Measurements from ENCODE around the gene TMCO6.

TMCO6 gene

GRCh38 chr5:140594169-140594568, 45.1 kb upstream of the TMCO6 start:
- H3F3A ChIP-seq (ENCODE audit: control insufficient read depth, insufficient read depth), result no peaks in the 10 kb centered on the region
- no peak for TF ChIP-seq CTCF (IDR thresholded peaks at IDR 0.05; ENCODE audit: low read depth, low read length, poor library complexity, severe bottlenecking)
- TF ChIP-seq EZH2phosphoT487 (IDR thresholded peaks at IDR 0.05; ENCODE audit: borderline replicate concordance, low read length), result no peak
- H3K4me3 ChIP-seq (ENCODE audit: low read length), result no peak overlapping the region

GRCh38 chr5:140595538-140596300, 43.5 kb upstream of the TMCO6 start:
- Histone ChIP-seq H3K4me2 (ENCODE audit: low read length) (no peak overlapping the region), H3K4me1 (ENCODE audit: control insufficient read depth, low read length) (no peaks in the 10 kb centered on the region), H3F3A (ENCODE audit: control insufficient read depth, insufficient read depth) (no peaks in the 10 kb centered on the region)

More at GRCh38 chr5:140594169-140594568, 45.1 kb upstream of the TMCO6 start:
- Histone ChIP-seq H3K79me2 (ENCODE audit: control insufficient read depth, low read length) (no peaks in the 10 kb centered on the region), H3K9me2 (replicated peaks; ENCODE audit: control insufficient read depth, low read length) (no peaks in the 10 kb centered on the region), H3K27ac (ENCODE audit: low read depth, low read length) (no peak overlapping the region), H3K4me1 (ENCODE audit: control insufficient read depth, low read length) (no peaks in the 10 kb centered on the region), H3K36me3 (ENCODE audit: control insufficient read depth, low read length) (no peaks in the 10 kb centered on the region), H3K27me3 (ENCODE audit: control insufficient read depth, low read length) (peaks cover 15% of the 10 kb centered on the region), H4K20me1 (ENCODE audit: control insufficient read depth, insufficient read depth, low read depth, low read length) (no peaks in the 10 kb centered on the region), H3K4me2 (ENCODE audit: low read length) (no peak overlapping the region), H3K9me3 (ENCODE audit: control insufficient read depth, insufficient read depth, low read length) (no peaks in the 10 kb centered on the region)

GRCh38 chr5:140596321-140596741, 42.9 kb upstream of the TMCO6 start:
- no peak overlapping the region for H3K27ac ChIP-seq (ENCODE audit: low read depth, low read length)
- no peaks in the 10 kb centered on the region for H3K9me2 ChIP-seq (replicated peaks; ENCODE audit: control insufficient read depth, low read length)
- H3K79me2 ChIP-seq (ENCODE audit: control insufficient read depth, low read length), result no peaks in the 10 kb centered on the region
- H3K4me3 ChIP-seq (ENCODE audit: low read length), result no peak overlapping the region
- H3K4me2 ChIP-seq (ENCODE audit: low read length), result no peak overlapping the region
- TF ChIP-seq CTCF (IDR thresholded peaks at IDR 0.05; ENCODE audit: low read depth, low read length, poor library complexity, severe bottlenecking) (no peak), EZH2phosphoT487 (IDR thresholded peaks at IDR 0.05; ENCODE audit: borderline replicate concordance, low read length) (no peak)
- H3K27me3 ChIP-seq (ENCODE audit: control insufficient read depth, low read length), result peaks cover 15% of the 10 kb centered on the region
- no peaks in the 10 kb centered on the region for H3K4me1 ChIP-seq (ENCODE audit: control insufficient read depth, low read length)
- H4K20me1 ChIP-seq (ENCODE audit: control insufficient read depth, insufficient read depth, low read depth, low read length), result no peaks in the 10 kb centered on the region
- no peaks in the 10 kb centered on the region for H3K36me3 ChIP-seq (ENCODE audit: control insufficient read depth, low read length)
- no peaks in the 10 kb centered on the region for H3K9me3 ChIP-seq (ENCODE audit: control insufficient read depth, insufficient read depth, low read length)
- no peaks in the 10 kb centered on the region for H3F3A ChIP-seq (ENCODE audit: control insufficient read depth, insufficient read depth)

More at GRCh38 chr5:140595538-140596300, 43.5 kb upstream of the TMCO6 start:
- no peaks in the 10 kb centered on the region for H3K9me3 ChIP-seq (ENCODE audit: control insufficient read depth, insufficient read depth, low read length)
- no peaks in the 10 kb centered on the region for H3K79me2 ChIP-seq (ENCODE audit: control insufficient read depth, low read length)
- no peaks in the 10 kb centered on the region for H3K36me3 ChIP-seq (ENCODE audit: control insufficient read depth, low read length)
- no peak overlapping the region for H3K27ac ChIP-seq (ENCODE audit: low read depth, low read length)
- peaks cover 15% of the 10 kb centered on the region for H3K27me3 ChIP-seq (ENCODE audit: control insufficient read depth, low read length)
- H3K4me3 ChIP-seq (ENCODE audit: low read length), result no peak overlapping the region
- TF ChIP-seq EZH2phosphoT487 (IDR thresholded peaks at IDR 0.05; ENCODE audit: borderline replicate concordance, low read length) (no peak), CTCF (IDR thresholded peaks at IDR 0.05; ENCODE audit: low read depth, low read length, poor library complexity, severe bottlenecking) (no peak)
- H4K20me1 ChIP-seq (ENCODE audit: control insufficient read depth, insufficient read depth, low read depth, low read length), result no peaks in the 10 kb centered on the region
- H3K9me2 ChIP-seq (replicated peaks; ENCODE audit: control insufficient read depth, low read length), result no peaks in the 10 kb centered on the region
